HEK293T (cell line): ENCODE data around the gene OGDH.

ENCODE experiments used
- ARNT ChIP-seq: fragments of 450-650 bp; IDR thresholded peaks from 2 replicates; pipeline ENCODE4 v1.6.1; 2017; ENCODE audit warnings: mild to moderate bottlenecking
- BHLHE40 ChIP-seq: fragments of 450-650 bp; IDR thresholded peaks from 2 replicates; pipeline ENCODE4 v1.6.1; 2016; ENCODE audit warnings: mild to moderate bottlenecking, moderate library complexity, borderline replicate concordance
- CTBP1 ChIP-seq: fragments of 450-650 bp; IDR thresholded peaks from 2 replicates; pipeline ENCODE4 v1.6.1; 2016; ENCODE audit warnings: borderline replicate concordance
- ELF4 ChIP-seq: fragments of 450-650 bp; IDR thresholded peaks from 2 replicates; pipeline ENCODE4 v1.6.1; 2017; ENCODE audit warnings: antibody characterized with exemption
- FOXA1 ChIP-seq: fragments of 450-650 bp; IDR thresholded peaks from 2 replicates; pipeline ENCODE4 v1.6.1; 2016; ENCODE audit warnings: mild to moderate bottlenecking
- FOXK2 ChIP-seq: fragments of 450-650 bp; IDR thresholded peaks from 2 replicates; pipeline ENCODE4 v1.6.1; 2016; ENCODE audit warnings: mild to moderate bottlenecking
- FOXM1 ChIP-seq: fragments of 450-650 bp; IDR thresholded peaks from 2 replicates; pipeline ENCODE4 v1.6.1; 2017; ENCODE audit warnings: mild to moderate bottlenecking, borderline replicate concordance
- HDGF ChIP-seq: fragments of 450-650 bp; IDR thresholded peaks from 2 replicates; pipeline ENCODE4 v1.6.1; 2017; ENCODE audit warnings: antibody characterized with exemption, borderline replicate concordance
- L3MBTL2 ChIP-seq: fragments of 450-650 bp; conservative IDR thresholded peaks from 2 replicates; pipeline ENCODE4 v1.6.1; 2016; ENCODE audit warnings: mild to moderate bottlenecking
- LEF1 ChIP-seq: fragments of 450-650 bp; IDR thresholded peaks from 2 replicates; pipeline ENCODE4 v1.6.1; 2017; ENCODE audit warnings: mild to moderate bottlenecking, borderline replicate concordance
- SP1 ChIP-seq: fragments of 450-650 bp; IDR thresholded peaks from 2 replicates; pipeline ENCODE4 v1.6.1; 2017
- SUZ12 ChIP-seq: fragments of 450-650 bp; IDR thresholded peaks from 2 replicates; pipeline ENCODE4 v1.6.1; 2016; ENCODE audit warnings: mild to moderate bottlenecking
- ZNF384 ChIP-seq: fragments of 450-650 bp; IDR thresholded peaks from 2 replicates; pipeline ENCODE4 v1.6.1; 2016
- TF ChIP-seq, protein P1 (sequence below): fragments of 450-650 bp; IDR thresholded peaks from 2 replicates; pipeline ENCODE4 v1.6.1; 2016

DNA sequence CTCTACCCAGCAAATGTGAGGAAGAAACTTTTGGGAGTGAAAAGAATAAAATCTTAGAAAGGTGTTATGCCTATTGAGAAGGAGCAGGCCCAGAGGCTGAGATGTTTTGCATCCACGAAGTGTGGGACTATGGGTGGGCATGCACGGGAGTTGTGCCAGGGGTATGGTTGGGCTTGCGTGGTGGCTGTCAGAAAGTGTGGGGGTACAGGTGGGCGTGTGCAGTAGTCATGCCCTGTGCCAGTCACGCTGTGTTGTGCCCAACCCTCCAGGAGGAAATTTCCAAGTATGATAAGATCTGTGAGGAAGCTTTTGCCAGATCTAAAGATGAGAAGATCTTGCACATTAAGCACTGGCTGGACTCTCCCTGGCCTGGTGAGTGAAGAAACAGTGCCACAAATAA, 89.3 kb downstream of the OGDH start:
- TF ChIP-seq CTBP1 = no peak
- TF ChIP-seq LEF1 = no peak
- no peak for TF ChIP-seq FOXM1
- no peak for TF ChIP-seq ZNF384
- no peak for TF ChIP-seq L3MBTL2
- TF ChIP-seq SP1 = no peak
- TF ChIP-seq BHLHE40 = no peak
- TF ChIP-seq ELF4 = no peak
- TF ChIP-seq FOXK2 = no peak
- no peak for TF ChIP-seq FOXA1
- TF ChIP-seq SUZ12 = no peak
- TF ChIP-seq, protein P1, sequence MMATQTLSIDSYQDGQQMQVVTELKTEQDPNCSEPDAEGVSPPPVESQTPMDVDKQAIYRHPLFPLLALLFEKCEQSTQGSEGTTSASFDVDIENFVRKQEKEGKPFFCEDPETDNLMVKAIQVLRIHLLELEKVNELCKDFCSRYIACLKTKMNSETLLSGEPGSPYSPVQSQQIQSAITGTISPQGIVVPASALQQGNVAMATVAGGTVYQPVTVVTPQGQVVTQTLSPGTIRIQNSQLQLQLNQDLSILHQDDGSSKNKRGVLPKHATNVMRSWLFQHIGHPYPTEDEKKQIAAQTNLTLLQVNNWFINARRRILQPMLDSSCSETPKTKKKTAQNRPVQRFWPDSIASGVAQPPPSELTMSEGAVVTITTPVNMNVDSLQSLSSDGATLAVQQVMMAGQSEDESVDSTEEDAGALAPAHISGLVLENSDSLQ = no peak
- no peak for TF ChIP-seq ARNT
- TF ChIP-seq HDGF = no peak
